Common myeloid progenitor, CD34-positive (primary cell): ENCODE measurements around the gene NOC4L.
"Not testable (repeated sequence)": the region's sequence is repeated elsewhere in the genome, so short reads cannot be mapped to it uniquely, and the experiment has no call there.

Experiments
- CTCF ChIA-PET: fragments of 350-600 bp; sonication (Branson Sonifier 250); formaldehyde crosslinking; loops from one replicate; lab custom pipeline; 2021; ENCODE audit warnings: antibody characterized with exemption; lab: Charles Lee
- POLR2A ChIA-PET: fragments of 350-600 bp; sonication (Branson Sonifier 250); formaldehyde crosslinking; loops from one replicate; lab custom pipeline; 2021; ENCODE audit warnings: antibody characterized with exemption; lab: Charles Lee
- DNase-seq, 3 donors: peaks; one replicate each; pipeline versions ENCODE4 v3.0.0 to v3.0.0-alpha.2; 2013
- H3K27ac ChIP-seq, 2 experiments: 1 replicate in 1 of 2; 2 replicates in 1 of 2; pipeline ENCODE4 v1.7.0; 2013; ENCODE audit warnings: inconsistent platforms in 2 of 2, low read length in 2 of 2, mild to moderate bottlenecking in 2 of 2, low read depth in 1 of 2, moderate library complexity in 1 of 2; ENCODE audit not compliant: severe bottlenecking in 2 of 2, insufficient read depth in 1 of 2, poor library complexity in 1 of 2
- H3K27me3 ChIP-seq, 5 experiments: replicated peaks in 2 of 5; 1 replicate in 3 of 5; 2 replicates in 2 of 5; pipeline versions ENCODE4 v1.6.1 to v1.7.0; 2013; ENCODE audit warnings: low read length in 4 of 5, mild to moderate bottlenecking in 2 of 5, moderate library complexity in 2 of 5, inconsistent platforms in 1 of 5; ENCODE audit not compliant: insufficient read depth in 5 of 5, control insufficient read depth in 4 of 5
- H3K36me3 ChIP-seq, 4 experiments: 1 replicate in 2 of 4; 2 replicates in 2 of 4; pipeline versions ENCODE4 v1.6.1 to v1.7.0; 2013; ENCODE audit warnings: low read length in 3 of 4, control low read depth in 1 of 4, mild to moderate bottlenecking in 1 of 4; ENCODE audit not compliant: control insufficient read depth in 4 of 4, insufficient read depth in 4 of 4
- H3K4me1 ChIP-seq, 4 experiments: 1 replicate in 3 of 4; 2 replicates in 1 of 4; pipeline versions ENCODE4 v1.6.1 to v1.7.1; 2013; ENCODE audit warnings: low read length in 3 of 4, mild to moderate bottlenecking in 3 of 4, control low read depth in 1 of 4, inconsistent platforms in 1 of 4, moderate library complexity in 1 of 4; ENCODE audit not compliant: control insufficient read depth in 4 of 4, insufficient read depth in 4 of 4; ENCODE audit errors: control extremely low read depth in 1 of 4
- H3K4me3 ChIP-seq, 7 experiments: 1 replicate in 4 of 7; 2 replicates in 3 of 7; pipeline versions ENCODE4 v1.5.1 to v1.7.0; 2013; ENCODE audit warnings: mild to moderate bottlenecking in 7 of 7, low read length in 6 of 7, moderate library complexity in 6 of 7, inconsistent platforms in 2 of 7, low read depth in 2 of 7, control low read depth in 1 of 7; ENCODE audit not compliant: insufficient read depth in 4 of 7, control insufficient read depth in 1 of 7; ENCODE audit errors: extremely low read depth in 1 of 7
- H3K9me3 ChIP-seq, 5 experiments: 1 replicate in 4 of 5; 2 replicates in 1 of 5; pipeline versions ENCODE4 v1.6.1 to v1.7.1; 2013; ENCODE audit warnings: low read length in 4 of 5, mild to moderate bottlenecking in 2 of 5, inconsistent platforms in 1 of 5, low read depth in 1 of 5, moderate library complexity in 1 of 5; ENCODE audit not compliant: control insufficient read depth in 4 of 5, insufficient read depth in 2 of 5; ENCODE audit errors: control extremely low read depth in 1 of 5
- WGBS: methylation state at CpG from one replicate; pipeline ENCODE4 v1.1.5; 2013; ENCODE audit not compliant: insufficient coverage; 5-methylcytosine and 5-hydroxymethylcytosine counted together

The NOC4L gene

GRCh38 chr12:132132609-132133430 lies 11.4 kb upstream of the NOC4L start:
- peaks cover 8 to 20% (median 12%) of the 10 kb centered on the region in 4 experiments for H3K36me3 ChIP-seq
- ChIA-PET POLR2A (no interaction called here), CTCF (interaction anchor here (0.6 kb wide), 1 partner anchor 281 kb away, joined by 3 read pairs; no protein-coding TSS in a partner anchor)
- no peaks in the 10 kb centered on the region for H3K27me3 ChIP-seq
- no peak overlapping the region for H3K27ac ChIP-seq
- H3K9me3 ChIP-seq: peaks cover 0 to 25% (median 5%) of the 10 kb centered on the region in 5 experiments
- DNase-seq: no peak
- 91% methylated on average over 32 of the region's 39 CpGs for WGBS
- H3K4me3 ChIP-seq: no peak overlapping the region
- no peaks in the 10 kb centered on the region for H3K4me1 ChIP-seq

GRCh38 chr12:132133952-132134652 lies 10.2 kb upstream of the NOC4L start:
- no peaks in the 10 kb centered on the region for H3K27me3 ChIP-seq
- no peaks in the 10 kb centered on the region for H3K4me1 ChIP-seq
- H3K27ac ChIP-seq: no peak overlapping the region
- ChIA-PET POLR2A (no interaction called here), CTCF (no interaction called here)
- H3K9me3 ChIP-seq: peaks cover 0 to 13% (median 2%) of the 10 kb centered on the region in 5 experiments
- DNase-seq: no peak
- H3K4me3 ChIP-seq: no peak overlapping the region
- WGBS: 95% methylated on average over 17 of the region's 27 CpGs
- H3K36me3 ChIP-seq: peaks cover 2 to 14% (median 9%) of the 10 kb centered on the region in 4 experiments

GRCh38 chr12:132134653-132135183 lies 9.5 kb upstream of the NOC4L start:
- H3K9me3 ChIP-seq, H3K27me3 ChIP-seq, H3K4me1 ChIP-seq, H3K4me3 ChIP-seq, DNase-seq, CTCF ChIA-PET, H3K27ac ChIP-seq, POLR2A ChIA-PET: not testable (repeated sequence)
- H3K36me3 ChIP-seq: peaks cover 2 to 16% (median 14%) of the 10 kb centered on the region in 4 experiments
- WGBS: no CpG with 5 or more reads among the region's 39 CpGs

- WGBS: 83% methylated on average over 5 of the region's 21 CpGs
- H3K27ac ChIP-seq, DNase-seq, H3K9me3 ChIP-seq, POLR2A ChIA-PET, CTCF ChIA-PET, H3K4me3 ChIP-seq, H3K4me1 ChIP-seq, H3K27me3 ChIP-seq: not testable (repeated sequence)
- H3K36me3 ChIP-seq: peaks cover 7 to 28% (median 23%) of the 10 kb centered on the region in 4 experiments
Observed at GRCh38 chr12:132136226-132136625, 8.0 kb upstream of the NOC4L start.

GRCh38 chr12:132137483-132138125 lies 6.7 kb upstream of the NOC4L start:
- H3K27me3 ChIP-seq: no peaks in the 10 kb centered on the region
- H3K36me3 ChIP-seq: peaks cover 11 to 42% (median 36%) of the 10 kb centered on the region in 4 experiments
- no peak overlapping the region for H3K27ac ChIP-seq
- H3K9me3 ChIP-seq: no peaks in the 10 kb centered on the region
- WGBS: 93% methylated on average over 4 of the region's 13 CpGs
- no peak overlapping the region for H3K4me3 ChIP-seq
- H3K4me1 ChIP-seq: peaks cover 0 to 3% (median 2%) of the 10 kb centered on the region in 4 experiments
- ChIA-PET CTCF (no interaction called here), POLR2A (no interaction called here)
- DNase-seq: no peak

- 93% methylated on average over 31 of the region's 34 CpGs for WGBS
- no peak for DNase-seq
- H3K27ac ChIP-seq: no peak overlapping the region
- ChIA-PET POLR2A (no interaction called here), CTCF (interaction anchor here (0.9 kb wide), 1 partner anchor 367 kb away, joined by 3 read pairs; no protein-coding TSS in a partner anchor)
- peaks cover 0 to 13% (median 11%) of the 10 kb centered on the region in 4 experiments for H3K4me1 ChIP-seq
- H3K36me3 ChIP-seq: peaks cover 11 to 42% (median 36%) of the 10 kb centered on the region in 4 experiments
- no peaks in the 10 kb centered on the region for H3K27me3 ChIP-seq
- no peak overlapping the region for H3K4me3 ChIP-seq
- H3K9me3 ChIP-seq: no peaks in the 10 kb centered on the region
Observed at GRCh38 chr12:132138941-132139871, 5.1 kb upstream of the NOC4L start.
